ENCODE data around the gene ZNF423. TPM values are rescaled to one million over a fixed set of nuclear protein-coding genes. Genes with fewer than 3 reads are reported as not detected.
A peak's percentile ranks its signal among the peaks of the same experiment; 100 is the strongest.

The ZNF423 gene
- total RNA-seq, 1 donor from 2014 or later: 19.8 TPM

DNA sequence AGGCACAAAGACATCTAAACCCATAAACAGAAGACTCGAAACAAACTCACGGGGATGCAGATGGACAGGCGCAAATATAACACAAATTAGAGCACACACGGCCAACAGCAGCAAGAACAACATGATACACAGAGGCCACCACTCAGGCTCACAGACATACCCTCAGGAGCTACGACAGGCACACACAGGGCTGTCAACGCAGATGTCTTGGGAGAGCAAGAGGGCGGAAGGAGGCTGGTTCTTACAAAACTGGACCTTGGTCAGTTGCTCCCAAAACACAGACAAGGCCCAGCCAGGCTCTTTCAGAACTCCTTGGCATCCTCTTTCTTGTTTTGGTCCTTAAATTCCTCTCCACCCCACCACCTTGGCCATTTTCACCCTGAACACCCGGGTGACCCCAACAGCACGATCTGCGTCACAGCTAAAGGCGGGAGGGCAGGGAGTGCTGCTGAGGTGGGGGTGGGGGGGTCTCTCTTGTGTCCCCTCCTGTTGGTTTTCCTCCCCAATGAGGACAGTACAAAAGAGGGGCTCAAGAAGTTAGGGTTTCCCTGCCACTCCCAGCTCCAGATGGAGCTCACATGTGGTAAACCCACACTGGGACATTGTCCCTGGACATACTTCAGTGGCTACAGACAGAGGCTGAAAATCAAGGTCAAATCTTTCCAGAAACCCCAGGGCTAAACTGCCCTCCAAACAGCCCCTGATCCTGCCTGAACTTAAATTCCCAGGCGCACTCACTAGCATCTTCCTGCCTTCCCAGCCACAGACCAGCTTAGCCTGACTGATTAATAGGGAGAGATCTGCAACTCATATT lies 261.0 kb downstream of the ZNF423 start:
- Mint-ChIP-seq H3K27ac (no peak overlapping the region), H3K4me3 (no peak overlapping the region), H3K4me1 (peaks cover 32% of the 10 kb centered on the region), H3K9me3 (no peaks in the 10 kb centered on the region), H3K36me3 (no peaks in the 10 kb centered on the region), H3K27me3 (ENCODE audit: low read depth) (peaks cover 2% of the 10 kb centered on the region)
- peak in 1 of 2 experiments; percentile 21 for DNase-seq (ENCODE audit: low spot score in 2 of 2, unreplicated experiment in 2 of 2)
- TF ChIP-seq, protein P1, sequence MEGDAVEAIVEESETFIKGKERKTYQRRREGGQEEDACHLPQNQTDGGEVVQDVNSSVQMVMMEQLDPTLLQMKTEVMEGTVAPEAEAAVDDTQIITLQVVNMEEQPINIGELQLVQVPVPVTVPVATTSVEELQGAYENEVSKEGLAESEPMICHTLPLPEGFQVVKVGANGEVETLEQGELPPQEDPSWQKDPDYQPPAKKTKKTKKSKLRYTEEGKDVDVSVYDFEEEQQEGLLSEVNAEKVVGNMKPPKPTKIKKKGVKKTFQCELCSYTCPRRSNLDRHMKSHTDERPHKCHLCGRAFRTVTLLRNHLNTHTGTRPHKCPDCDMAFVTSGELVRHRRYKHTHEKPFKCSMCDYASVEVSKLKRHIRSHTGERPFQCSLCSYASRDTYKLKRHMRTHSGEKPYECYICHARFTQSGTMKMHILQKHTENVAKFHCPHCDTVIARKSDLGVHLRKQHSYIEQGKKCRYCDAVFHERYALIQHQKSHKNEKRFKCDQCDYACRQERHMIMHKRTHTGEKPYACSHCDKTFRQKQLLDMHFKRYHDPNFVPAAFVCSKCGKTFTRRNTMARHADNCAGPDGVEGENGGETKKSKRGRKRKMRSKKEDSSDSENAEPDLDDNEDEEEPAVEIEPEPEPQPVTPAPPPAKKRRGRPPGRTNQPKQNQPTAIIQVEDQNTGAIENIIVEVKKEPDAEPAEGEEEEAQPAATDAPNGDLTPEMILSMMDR (IDR thresholded peaks at IDR 0.05; ENCODE audit: unreplicated experiment): no peak

DNA sequence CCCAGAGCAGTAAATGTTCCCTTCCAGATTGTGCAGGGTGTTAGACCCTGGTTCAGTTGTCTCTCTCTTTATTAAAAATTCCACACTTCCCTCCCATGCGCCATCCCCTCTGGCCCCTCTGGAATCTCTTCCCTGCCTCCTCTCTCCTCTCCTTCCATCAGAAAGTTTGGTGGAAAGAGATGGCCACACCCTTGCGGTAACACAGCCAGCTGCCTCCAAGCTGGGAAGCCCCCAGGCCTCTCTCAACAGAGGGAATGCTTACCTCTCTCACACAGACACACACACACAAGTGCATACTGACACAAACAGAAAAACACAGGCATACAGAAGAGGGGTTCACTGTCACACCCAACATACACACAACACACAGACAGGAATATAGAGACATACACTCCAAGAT lies 261.8 kb downstream of the ZNF423 start:
- TF ChIP-seq, protein P1 (IDR thresholded peaks at IDR 0.05; ENCODE audit: unreplicated experiment): no peak
- H3K9me3 Mint-ChIP-seq: no peaks in the 10 kb centered on the region
- peak in 1 of 2 experiments; percentile 21 for DNase-seq (ENCODE audit: low spot score in 2 of 2, unreplicated experiment in 2 of 2)
- H3K27me3 Mint-ChIP-seq (ENCODE audit: low read depth): peaks cover 2% of the 10 kb centered on the region
- no peak overlapping the region for H3K27ac Mint-ChIP-seq
- no peaks in the 10 kb centered on the region for H3K36me3 Mint-ChIP-seq
- no peak overlapping the region for H3K4me3 Mint-ChIP-seq
- H3K4me1 Mint-ChIP-seq: peaks cover 32% of the 10 kb centered on the region

DNA sequence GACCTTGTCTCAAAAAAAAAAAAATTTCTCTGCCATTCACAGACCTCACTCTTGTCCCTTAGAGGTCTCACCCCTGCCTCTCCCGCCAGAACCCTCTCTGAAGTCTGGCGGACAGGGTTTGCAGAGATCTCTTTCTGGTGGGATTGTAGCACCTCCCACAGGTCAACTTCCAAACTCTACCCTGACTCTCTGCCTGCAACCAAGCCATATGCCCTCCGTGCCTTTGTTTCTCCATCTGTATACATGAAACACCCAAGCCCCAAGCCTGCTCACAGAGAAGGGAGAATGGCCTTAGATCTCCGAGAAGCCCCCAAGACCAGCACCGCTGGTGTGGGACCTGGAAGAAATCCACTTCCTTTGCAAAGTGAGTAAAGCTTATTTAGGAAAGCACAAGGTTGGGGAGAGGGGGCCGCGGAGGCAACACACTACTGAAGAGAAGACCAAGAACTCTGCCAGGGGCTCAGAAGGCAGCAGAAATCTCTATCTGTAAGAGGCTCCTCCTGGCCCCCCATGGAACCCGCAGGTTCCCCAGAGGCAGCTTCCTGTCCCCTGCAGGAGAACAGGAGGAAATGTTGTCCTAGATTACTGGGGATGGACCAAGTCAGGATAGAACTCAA lies 262.4 kb downstream of the ZNF423 start:
- DNase-seq (ENCODE audit: low spot score in 2 of 2, unreplicated experiment in 2 of 2): peak in 1 of 2 experiments; percentile 21
- Mint-ChIP-seq H3K4me3 (no peak overlapping the region), H3K27me3 (ENCODE audit: low read depth) (peaks cover 2% of the 10 kb centered on the region), H3K27ac (no peak overlapping the region), H3K36me3 (no peaks in the 10 kb centered on the region), H3K9me3 (no peaks in the 10 kb centered on the region), H3K4me1 (peaks cover 29% of the 10 kb centered on the region)
- TF ChIP-seq, protein P1 (IDR thresholded peaks at IDR 0.05; ENCODE audit: unreplicated experiment): no peak

- DNase-seq (ENCODE audit: low spot score in 2 of 2, unreplicated experiment in 2 of 2): peak in 1 of 2 experiments; percentile 52
- H3K9me3 Mint-ChIP-seq: no peaks in the 10 kb centered on the region
- no peak overlapping the region for H3K27ac Mint-ChIP-seq
- TF ChIP-seq, protein P1 (IDR thresholded peaks at IDR 0.05; ENCODE audit: unreplicated experiment): peak; percentile 77
- H3K4me1 Mint-ChIP-seq: peaks cover 21% of the 10 kb centered on the region
- H3K27me3 Mint-ChIP-seq (ENCODE audit: low read depth): peaks cover 2% of the 10 kb centered on the region
- no peaks in the 10 kb centered on the region for H3K36me3 Mint-ChIP-seq
- H3K4me3 Mint-ChIP-seq: no peak overlapping the region
Observed at GRCh38 chr16:49592546-49593423, 263.1 kb downstream of the ZNF423 start.

GRCh38 chr16:49590166-49590871 lies 265.6 kb downstream of the ZNF423 start:
- no peaks in the 10 kb centered on the region for H3K9me3 Mint-ChIP-seq
- no peak overlapping the region for H3K27ac Mint-ChIP-seq
- no peak overlapping the region for H3K4me3 Mint-ChIP-seq
- peaks cover 8% of the 10 kb centered on the region for H3K4me1 Mint-ChIP-seq
- H3K36me3 Mint-ChIP-seq: no peaks in the 10 kb centered on the region
- peak in 1 of 2 experiments; percentile 25 for DNase-seq (ENCODE audit: low spot score in 2 of 2, unreplicated experiment in 2 of 2)
- peaks cover 2% of the 10 kb centered on the region for H3K27me3 Mint-ChIP-seq (ENCODE audit: low read depth)
- TF ChIP-seq, protein P1 (IDR thresholded peaks at IDR 0.05; ENCODE audit: unreplicated experiment): no peak
